Measurements from ENCODE around the gene MLST8. TPM values are rescaled to one million over a fixed set of nuclear protein-coding genes. Genes with fewer than 3 reads are reported as not detected.
"Not testable (repeated sequence)": the region's sequence is repeated elsewhere in the genome, so short reads cannot be mapped to it uniquely, and the experiment has no call there.

Gene MLST8
- total RNA-seq, 1 donor, result 30.8 TPM

GRCh38 chr16:2237493-2238149 lies 32.4 kb downstream of the MLST8 start:
- Histone ChIP-seq H3K27ac (ENCODE audit: low read depth, low read length) (no peak overlapping the region), H3K4me3 (ENCODE audit: insufficient read depth, low read length) (no peak overlapping the region), H3K4me1 (ENCODE audit: insufficient read depth, low read length) (peaks cover 6% of the 10 kb centered on the region), H3K79me2 (ENCODE audit: insufficient read depth, low read length) (no peaks in the 10 kb centered on the region), H3K9me3 (ENCODE audit: low read depth, low read length) (no peaks in the 10 kb centered on the region), H3K4me2 (ENCODE audit: insufficient read depth, low read length) (no peak overlapping the region), H3K36me3 (ENCODE audit: insufficient read depth, low read length) (peaks cover 26% of the 10 kb centered on the region), H4K20me1 (ENCODE audit: insufficient read depth, low read length) (peaks cover 16% of the 10 kb centered on the region), H3K27me3 (ENCODE audit: insufficient read depth, low read length) (peaks cover 13% of the 10 kb centered on the region), H2AFZ (ENCODE audit: low read length) (no peak overlapping the region)
- no peak for TF ChIP-seq CTCF (IDR thresholded peaks at IDR 0.05; ENCODE audit: extremely low read depth, low read depth, low read length)
- peak; percentile 89 for DNase-seq (ENCODE audit: insufficient read length, low spot score, missing footprints)

GRCh38 chr16:2238150-2238837 lies 33.0 kb downstream of the MLST8 start:
- DNase-seq (ENCODE audit: insufficient read length, low spot score, missing footprints), result peak; percentile 72
- no peak for TF ChIP-seq CTCF (IDR thresholded peaks at IDR 0.05; ENCODE audit: extremely low read depth, low read depth, low read length)
- H3K79me2 ChIP-seq (ENCODE audit: insufficient read depth, low read length), result no peaks in the 10 kb centered on the region
- peaks cover 30% of the 10 kb centered on the region for H3K36me3 ChIP-seq (ENCODE audit: insufficient read depth, low read length)
- H3K4me3 ChIP-seq (ENCODE audit: insufficient read depth, low read length), result no peak overlapping the region
- H3K4me1 ChIP-seq (ENCODE audit: insufficient read depth, low read length), result peaks cover 6% of the 10 kb centered on the region
- H2AFZ ChIP-seq (ENCODE audit: low read length), result no peak overlapping the region
- no peak overlapping the region for H3K4me2 ChIP-seq (ENCODE audit: insufficient read depth, low read length)
- no peak overlapping the region for H3K27ac ChIP-seq (ENCODE audit: low read depth, low read length)
- peaks cover 18% of the 10 kb centered on the region for H4K20me1 ChIP-seq (ENCODE audit: insufficient read depth, low read length)
- H3K27me3 ChIP-seq (ENCODE audit: insufficient read depth, low read length), result peaks cover 13% of the 10 kb centered on the region
- H3K9me3 ChIP-seq (ENCODE audit: low read depth, low read length), result no peaks in the 10 kb centered on the region

GRCh38 chr16:2238838-2239675 lies 33.8 kb downstream of the MLST8 start:
- no peak overlapping the region for H2AFZ ChIP-seq (ENCODE audit: low read length)
- no peak overlapping the region for H3K4me3 ChIP-seq (ENCODE audit: insufficient read depth, low read length)
- peaks cover 13% of the 10 kb centered on the region for H3K27me3 ChIP-seq (ENCODE audit: insufficient read depth, low read length)
- no peak for TF ChIP-seq CTCF (IDR thresholded peaks at IDR 0.05; ENCODE audit: extremely low read depth, low read depth, low read length)
- DNase-seq (ENCODE audit: insufficient read length, low spot score, missing footprints), result peak; percentile 95
- H4K20me1 ChIP-seq (ENCODE audit: insufficient read depth, low read length), result peaks cover 21% of the 10 kb centered on the region
- H3K4me1 ChIP-seq (ENCODE audit: insufficient read depth, low read length), result peaks cover 6% of the 10 kb centered on the region
- no peak overlapping the region for H3K27ac ChIP-seq (ENCODE audit: low read depth, low read length)
- peaks cover 30% of the 10 kb centered on the region for H3K36me3 ChIP-seq (ENCODE audit: insufficient read depth, low read length)
- no peak overlapping the region for H3K4me2 ChIP-seq (ENCODE audit: insufficient read depth, low read length)
- H3K79me2 ChIP-seq (ENCODE audit: insufficient read depth, low read length), result no peaks in the 10 kb centered on the region
- H3K9me3 ChIP-seq (ENCODE audit: low read depth, low read length), result no peaks in the 10 kb centered on the region

GRCh38 chr16:2240331-2240730 lies 35.1 kb downstream of the MLST8 start:
- Histone ChIP-seq H4K20me1 (ENCODE audit: insufficient read depth, low read length) (peaks cover 19% of the 10 kb centered on the region), H3K27me3 (ENCODE audit: insufficient read depth, low read length) (peaks cover 13% of the 10 kb centered on the region), H3K36me3 (ENCODE audit: insufficient read depth, low read length) (peaks cover 28% of the 10 kb centered on the region)
- H3K9me3 ChIP-seq (ENCODE audit: low read depth, low read length); H3K27ac ChIP-seq (ENCODE audit: low read depth, low read length); DNase-seq (ENCODE audit: insufficient read length, low spot score, missing footprints); H2AFZ ChIP-seq (ENCODE audit: low read length); H3K4me2 ChIP-seq (ENCODE audit: insufficient read depth, low read length); H3K79me2 ChIP-seq (ENCODE audit: insufficient read depth, low read length); H3K4me1 ChIP-seq (ENCODE audit: insufficient read depth, low read length); H3K4me3 ChIP-seq (ENCODE audit: insufficient read depth, low read length): not testable (repeated sequence)

Data from osteoblast (primary cell).